HG02798 (cell line): ENCODE data around the gene TRAPPC10.

Experiments used
- ATAC-seq: cut with Tn5 transposase; IDR thresholded peaks from one replicate; pipeline ENCODE4 v1.9.1; 2021; ENCODE audit warnings: mild to moderate bottlenecking; ENCODE audit not compliant: unreplicated experiment, poor library complexity

The TRAPPC10 gene

GRCh38 chr21:44028287-44028659 lies 16.2 kb downstream of the TRAPPC10 start:
- no peak for ATAC-seq

- no peak for ATAC-seq
Measured at GRCh38 chr21:44029460-44030087, 17.5 kb downstream of the TRAPPC10 start.

- no peak for ATAC-seq
Measured at GRCh38 chr21:44035244-44035643, 23.1 kb downstream of the TRAPPC10 start.

GRCh38 chr21:44038063-44038462 lies 26.0 kb downstream of the TRAPPC10 start:
- ATAC-seq = no peak

- no peak for ATAC-seq
Measured at GRCh38 chr21:44039828-44040227, 27.7 kb downstream of the TRAPPC10 start.

- ATAC-seq = no peak
Measured at GRCh38 chr21:44043613-44044012, 31.5 kb downstream of the TRAPPC10 start.

GRCh38 chr21:44046734-44047133 lies 34.6 kb downstream of the TRAPPC10 start:
- ATAC-seq = no peak

GRCh38 chr21:44047996-44048560 lies 36.0 kb downstream of the TRAPPC10 start:
- ATAC-seq = no peak

- ATAC-seq = no peak
Measured at GRCh38 chr21:44049182-44049581, 37.1 kb downstream of the TRAPPC10 start.

- no peak for ATAC-seq
Measured at GRCh38 chr21:44049606-44050005, 37.5 kb downstream of the TRAPPC10 start.

GRCh38 chr21:44050276-44050675 lies 38.2 kb downstream of the TRAPPC10 start:
- ATAC-seq = no peak

- peak; percentile 57 for ATAC-seq
Measured at GRCh38 chr21:44051462-44051941, 39.4 kb downstream of the TRAPPC10 start.

GRCh38 chr21:44052071-44052829 lies 40.1 kb downstream of the TRAPPC10 start:
- no peak for ATAC-seq

- no peak for ATAC-seq
Measured at GRCh38 chr21:44052830-44053226, 40.7 kb downstream of the TRAPPC10 start.

- ATAC-seq = no peak
Measured at GRCh38 chr21:44053567-44053966, 41.5 kb downstream of the TRAPPC10 start.

GRCh38 chr21:44054710-44055109 lies 42.6 kb downstream of the TRAPPC10 start:
- ATAC-seq = no peak

GRCh38 chr21:44057055-44057454 lies 44.9 kb downstream of the TRAPPC10 start:
- ATAC-seq = no peak

GRCh38 chr21:44057960-44058651 lies 46.0 kb downstream of the TRAPPC10 start:
- ATAC-seq = no peak

- ATAC-seq = no peak
Measured at GRCh38 chr21:44058652-44058964, 46.5 kb downstream of the TRAPPC10 start.

- no peak for ATAC-seq
Measured at GRCh38 chr21:44058981-44059380, 46.9 kb downstream of the TRAPPC10 start.

GRCh38 chr21:44059710-44060109 lies 47.6 kb downstream of the TRAPPC10 start:
- no peak for ATAC-seq
